Gastroesophageal sphincter (tissue), 3 donors: ENCODE data around the gene TP73.

Experiments used
- CTCF ChIP-seq, 4 experiments: fragments of 200-600 bp in 2 of 4; fragments of 450-650 bp in 2 of 4; sonication (generic) in 1 of 4; IDR thresholded peaks; one replicate each; pipeline ENCODE4 v1.5.1; 2017 to 2019; ENCODE audit warnings: antibody characterized with exemption in 4 of 4, mild to moderate bottlenecking in 2 of 4, moderate library complexity in 2 of 4
- POLR2A ChIP-seq, 2 donors: fragments of 450-650 bp; IDR thresholded peaks; one replicate each; pipeline ENCODE4 v1.6.1; 2017; ENCODE audit warnings: antibody characterized with exemption in 2 of 2, mild to moderate bottlenecking in 2 of 2, moderate library complexity in 1 of 2

GRCh38 chr1:3652548-3653285 lies 401 bp downstream of the TP73 start:
- TF ChIP-seq CTCF (IDR thresholded peaks at IDR 0.05) (no peak), POLR2A (IDR thresholded peaks at IDR 0.05) (no peak)
